GM23338 (cell line): ENCODE measurements around the gene FGF3. TPM values are rescaled to one million over a fixed set of nuclear protein-coding genes. Genes with fewer than 3 reads are reported as not detected.
A peak's percentile ranks its signal among the peaks of the same experiment; 100 is the strongest.

Experiments used
- ATAC-seq: fragments of 200-7000 bp; cut with Tn5 transposase; 3 replicates; pipeline ENCODE4 v1.9.1; 2020
- DNase-seq: peaks from one replicate; pipeline ENCODE4 v3.0.0-alpha.2; 2015; ENCODE audit warnings: low spot score
- H2AFZ ChIP-seq: fragments of 200-600 bp; sonication (generic); 2 replicates; pipeline ENCODE4 v1.8.0; 2016; ENCODE audit warnings: antibody characterized with exemption, mild to moderate bottlenecking, moderate library complexity
- H3F3A ChIP-seq: fragments of 200-600 bp; sonication (generic); replicated peaks from 2 replicates; pipeline ENCODE4 v1.8.0; 2017; ENCODE audit warnings: antibody characterized with exemption, mixed run types, low read depth
- H3K27ac ChIP-seq: fragments of 200-600 bp; sonication (generic); 2 replicates; pipeline ENCODE4 v1.6.1; 2016; ENCODE audit warnings: low read depth
- H3K27me3 ChIP-seq: fragments of 200-600 bp; sonication (generic); 2 replicates; pipeline ENCODE4 v1.8.0; 2016; ENCODE audit warnings: mild to moderate bottlenecking, mixed run types, moderate library complexity; ENCODE audit not compliant: insufficient read depth
- H3K36me3 ChIP-seq: fragments of 200-600 bp; sonication (generic); 2 replicates; pipeline ENCODE4 v1.8.0; 2016; ENCODE audit warnings: mild to moderate bottlenecking; ENCODE audit not compliant: insufficient read depth
- H3K4me1 ChIP-seq: fragments of 200-600 bp; sonication (generic); 2 replicates; pipeline ENCODE4 v1.8.0; 2016; ENCODE audit warnings: mild to moderate bottlenecking, moderate library complexity; ENCODE audit not compliant: insufficient read depth
- H3K4me2 ChIP-seq: fragments of 200-600 bp; sonication (generic); 2 replicates; pipeline ENCODE4 v1.7.1; 2017; ENCODE audit warnings: mixed run types
- H3K4me3 ChIP-seq: fragments of 200-600 bp; sonication (generic); 2 replicates; pipeline ENCODE4 v1.6.1; 2016; ENCODE audit warnings: mixed run types
- H3K79me2 ChIP-seq: fragments of 200-600 bp; sonication (generic); replicated peaks from 2 replicates; pipeline ENCODE4 v1.8.0; 2017; ENCODE audit warnings: mild to moderate bottlenecking; ENCODE audit not compliant: insufficient read depth
- H3K9me2 ChIP-seq: fragments of 200-600 bp; sonication (generic); 2 replicates; pipeline ENCODE4 v1.8.0; 2017; ENCODE audit not compliant: insufficient read depth
- H4K20me1 ChIP-seq: fragments of 200-600 bp; sonication (generic); replicated peaks from 2 replicates; pipeline ENCODE4 v1.8.0; 2017; ENCODE audit warnings: mild to moderate bottlenecking; ENCODE audit not compliant: insufficient read depth
- H3K27ac Mint-ChIP-seq: 2 replicates; pipeline ENCODE4 v1.8.0; 2020; ENCODE audit warnings: inconsistent platforms, mild to moderate bottlenecking, moderate library complexity, mixed read lengths
- H3K27me3 Mint-ChIP-seq: 3 replicates; pipeline ENCODE4 v1.8.0; 2022; ENCODE audit warnings: low read depth, mild to moderate bottlenecking, moderate library complexity, mixed read lengths, inconsistent platforms; ENCODE audit not compliant: insufficient read depth, poor library complexity
- H3K36me3 Mint-ChIP-seq: 3 replicates; pipeline ENCODE4 v1.8.0; 2021; ENCODE audit warnings: low read depth, mild to moderate bottlenecking, inconsistent platforms, moderate library complexity, mixed read lengths
- H3K4me1 Mint-ChIP-seq: 3 replicates; pipeline ENCODE4 v1.8.0; 2020; ENCODE audit warnings: mild to moderate bottlenecking, inconsistent platforms, mixed read lengths
- H3K4me3 Mint-ChIP-seq: 3 replicates; pipeline ENCODE4 v1.8.0; 2021; ENCODE audit warnings: moderate library complexity, mild to moderate bottlenecking, inconsistent platforms, mixed read lengths
- H3K9me3 Mint-ChIP-seq: 3 replicates; pipeline ENCODE4 v1.8.0; 2020; ENCODE audit warnings: moderate library complexity, mild to moderate bottlenecking, inconsistent platforms, mixed read lengths
- CREB1 ChIP-seq: fragments of 250-450 bp; sonication (Bioruptor Pico); IDR thresholded peaks from 2 replicates; pipeline ENCODE4 v1.5.0; 2020; ENCODE audit warnings: low read depth, mild to moderate bottlenecking, moderate library complexity
- EZH2 ChIP-seq: fragments of 200-600 bp; sonication (generic); IDR thresholded peaks from one replicate; pipeline ENCODE4 v1.8.0; 2017; ENCODE audit warnings: antibody characterized with exemption, mild to moderate bottlenecking, low read depth; ENCODE audit not compliant: unreplicated experiment
- EZH2phosphoT487 ChIP-seq: fragments of 200-600 bp; sonication (generic); IDR thresholded peaks from one replicate; pipeline ENCODE4 v1.8.1; 2018; ENCODE audit warnings: antibody characterized with exemption; ENCODE audit not compliant: unreplicated experiment
- JUNB ChIP-seq: IDR thresholded peaks from one replicate; pipeline ENCODE4 v1.6.1; 2016; ENCODE audit warnings: antibody characterized with exemption; ENCODE audit not compliant: unreplicated experiment
- NANOG ChIP-seq: IDR thresholded peaks from 2 replicates; pipeline ENCODE4 v1.6.1; 2016; ENCODE audit warnings: antibody characterized with exemption, borderline replicate concordance
- POLR2AphosphoS5 ChIP-seq: IDR thresholded peaks from 2 replicates; pipeline ENCODE4 v1.6.1; 2016; ENCODE audit warnings: antibody characterized with exemption, low read depth
- STAT1 ChIP-seq: IDR thresholded peaks from one replicate; pipeline ENCODE4 v1.6.1; 2016; ENCODE audit warnings: antibody characterized with exemption; ENCODE audit not compliant: unreplicated experiment
- ZNF114 ChIP-seq: fragments of 250-450 bp; sonication (Bioruptor Pico); IDR thresholded peaks from 2 replicates; pipeline ENCODE4 v1.5.0; 2020; ENCODE audit warnings: mild to moderate bottlenecking, moderate library complexity
- ZNF331 ChIP-seq: fragments of 250-450 bp; sonication (Bioruptor Pico); IDR thresholded peaks from 2 replicates; pipeline ENCODE4 v1.5.0; 2020; ENCODE audit warnings: low read depth, mild to moderate bottlenecking, moderate library complexity
- polyA plus RNA-seq: library from polyadenylated mRNA; unstranded; fragments of >200 nt; fragmentation: Nextera tagmentation; extraction: Ambion mirVana; gene quantifications from 2 replicates; pipeline ENCODE4 v1.2.1, GENCODE V29; 2016
- total RNA-seq: library from RNA; depleted of rRNA; stranded (reverse); fragments of >200 nt; shearing (Covaris generic); gene quantifications from 2 replicates; pipeline ENCODE4 v1.2.3, GENCODE V29; 2014
- TF ChIP-seq, protein P1 (sequence below): fragments of 250-450 bp; sonication (Bioruptor Pico); IDR thresholded peaks from 2 replicates; pipeline ENCODE4 v1.5.0; 2020; ENCODE audit warnings: mild to moderate bottlenecking, moderate library complexity
- TF ChIP-seq, protein P2 (sequence below): IDR thresholded peaks from one replicate; pipeline ENCODE4 v1.6.1; 2018; ENCODE audit warnings: antibody characterized with exemption; ENCODE audit not compliant: unreplicated experiment
- TF ChIP-seq, protein P3 (sequence below), 2 experiments: fragments of 200-600 bp in 1 of 2; sonication (generic) in 1 of 2; conservative IDR thresholded peaks; 2 replicates each; pipeline versions ENCODE4 v1.5.1 to v1.6.1; 2016 to 2017; ENCODE audit warnings: antibody characterized with exemption in 2 of 2, low read depth in 2 of 2, mild to moderate bottlenecking in 2 of 2, moderate library complexity in 1 of 2
- TF ChIP-seq, protein P4 (sequence below): IDR thresholded peaks from 2 replicates; pipeline ENCODE4 v1.6.1; 2016; ENCODE audit warnings: antibody characterized with exemption

Gene FGF3
- total and polyA plus RNA-seq, 2 experiments from 2014 or later: 1.2 TPM; not detected in 1

DNA sequence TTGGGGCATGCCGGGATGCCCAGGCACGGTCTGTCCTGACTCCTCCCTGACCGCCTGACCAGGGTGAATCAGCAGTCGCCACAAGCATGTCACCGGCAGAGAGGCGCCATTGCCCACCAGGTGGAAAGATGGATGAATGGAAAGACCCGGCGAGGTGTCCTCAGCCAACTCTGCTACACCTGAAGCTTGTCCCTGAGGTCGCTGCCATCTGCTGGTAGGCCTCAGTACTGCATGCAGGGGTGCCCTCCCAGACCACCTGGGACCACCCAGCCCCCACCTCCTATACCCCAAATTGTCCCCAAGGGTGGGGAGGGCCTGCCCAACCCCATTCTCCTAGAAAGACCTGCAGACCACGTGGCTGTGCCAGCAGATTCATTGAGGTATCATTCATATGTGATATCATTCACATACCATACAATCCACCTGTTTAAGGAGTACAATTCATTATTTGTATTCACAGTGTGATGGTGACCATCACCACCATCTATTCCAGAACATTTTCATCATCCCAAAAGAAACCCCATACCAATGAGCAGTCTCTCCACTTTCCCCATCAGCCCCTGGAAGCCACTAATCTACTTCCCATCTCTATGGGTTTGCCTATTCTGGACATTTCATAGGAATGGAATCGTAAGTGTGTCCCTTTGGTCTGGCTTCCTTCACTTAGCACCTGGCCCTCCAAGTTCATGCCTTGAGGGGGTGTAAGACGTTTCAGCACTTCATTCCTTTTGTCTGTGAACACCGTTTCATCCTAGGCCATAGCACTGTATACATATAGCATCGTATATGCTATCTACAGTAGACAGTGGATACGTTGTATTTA lies 17.5 kb downstream of the FGF3 start:
- TF ChIP-seq CREB1 (CRISPR knock-in tag) (no peak), JUNB (no peak), NANOG (no peak), STAT1 (no peak), POLR2AphosphoS5 (no peak), ZNF331 (CRISPR knock-in tag) (no peak), ZNF114 (CRISPR knock-in tag) (no peak), EZH2phosphoT487 (no peak), EZH2 (no peak)
- TF ChIP-seq, protein P1, sequence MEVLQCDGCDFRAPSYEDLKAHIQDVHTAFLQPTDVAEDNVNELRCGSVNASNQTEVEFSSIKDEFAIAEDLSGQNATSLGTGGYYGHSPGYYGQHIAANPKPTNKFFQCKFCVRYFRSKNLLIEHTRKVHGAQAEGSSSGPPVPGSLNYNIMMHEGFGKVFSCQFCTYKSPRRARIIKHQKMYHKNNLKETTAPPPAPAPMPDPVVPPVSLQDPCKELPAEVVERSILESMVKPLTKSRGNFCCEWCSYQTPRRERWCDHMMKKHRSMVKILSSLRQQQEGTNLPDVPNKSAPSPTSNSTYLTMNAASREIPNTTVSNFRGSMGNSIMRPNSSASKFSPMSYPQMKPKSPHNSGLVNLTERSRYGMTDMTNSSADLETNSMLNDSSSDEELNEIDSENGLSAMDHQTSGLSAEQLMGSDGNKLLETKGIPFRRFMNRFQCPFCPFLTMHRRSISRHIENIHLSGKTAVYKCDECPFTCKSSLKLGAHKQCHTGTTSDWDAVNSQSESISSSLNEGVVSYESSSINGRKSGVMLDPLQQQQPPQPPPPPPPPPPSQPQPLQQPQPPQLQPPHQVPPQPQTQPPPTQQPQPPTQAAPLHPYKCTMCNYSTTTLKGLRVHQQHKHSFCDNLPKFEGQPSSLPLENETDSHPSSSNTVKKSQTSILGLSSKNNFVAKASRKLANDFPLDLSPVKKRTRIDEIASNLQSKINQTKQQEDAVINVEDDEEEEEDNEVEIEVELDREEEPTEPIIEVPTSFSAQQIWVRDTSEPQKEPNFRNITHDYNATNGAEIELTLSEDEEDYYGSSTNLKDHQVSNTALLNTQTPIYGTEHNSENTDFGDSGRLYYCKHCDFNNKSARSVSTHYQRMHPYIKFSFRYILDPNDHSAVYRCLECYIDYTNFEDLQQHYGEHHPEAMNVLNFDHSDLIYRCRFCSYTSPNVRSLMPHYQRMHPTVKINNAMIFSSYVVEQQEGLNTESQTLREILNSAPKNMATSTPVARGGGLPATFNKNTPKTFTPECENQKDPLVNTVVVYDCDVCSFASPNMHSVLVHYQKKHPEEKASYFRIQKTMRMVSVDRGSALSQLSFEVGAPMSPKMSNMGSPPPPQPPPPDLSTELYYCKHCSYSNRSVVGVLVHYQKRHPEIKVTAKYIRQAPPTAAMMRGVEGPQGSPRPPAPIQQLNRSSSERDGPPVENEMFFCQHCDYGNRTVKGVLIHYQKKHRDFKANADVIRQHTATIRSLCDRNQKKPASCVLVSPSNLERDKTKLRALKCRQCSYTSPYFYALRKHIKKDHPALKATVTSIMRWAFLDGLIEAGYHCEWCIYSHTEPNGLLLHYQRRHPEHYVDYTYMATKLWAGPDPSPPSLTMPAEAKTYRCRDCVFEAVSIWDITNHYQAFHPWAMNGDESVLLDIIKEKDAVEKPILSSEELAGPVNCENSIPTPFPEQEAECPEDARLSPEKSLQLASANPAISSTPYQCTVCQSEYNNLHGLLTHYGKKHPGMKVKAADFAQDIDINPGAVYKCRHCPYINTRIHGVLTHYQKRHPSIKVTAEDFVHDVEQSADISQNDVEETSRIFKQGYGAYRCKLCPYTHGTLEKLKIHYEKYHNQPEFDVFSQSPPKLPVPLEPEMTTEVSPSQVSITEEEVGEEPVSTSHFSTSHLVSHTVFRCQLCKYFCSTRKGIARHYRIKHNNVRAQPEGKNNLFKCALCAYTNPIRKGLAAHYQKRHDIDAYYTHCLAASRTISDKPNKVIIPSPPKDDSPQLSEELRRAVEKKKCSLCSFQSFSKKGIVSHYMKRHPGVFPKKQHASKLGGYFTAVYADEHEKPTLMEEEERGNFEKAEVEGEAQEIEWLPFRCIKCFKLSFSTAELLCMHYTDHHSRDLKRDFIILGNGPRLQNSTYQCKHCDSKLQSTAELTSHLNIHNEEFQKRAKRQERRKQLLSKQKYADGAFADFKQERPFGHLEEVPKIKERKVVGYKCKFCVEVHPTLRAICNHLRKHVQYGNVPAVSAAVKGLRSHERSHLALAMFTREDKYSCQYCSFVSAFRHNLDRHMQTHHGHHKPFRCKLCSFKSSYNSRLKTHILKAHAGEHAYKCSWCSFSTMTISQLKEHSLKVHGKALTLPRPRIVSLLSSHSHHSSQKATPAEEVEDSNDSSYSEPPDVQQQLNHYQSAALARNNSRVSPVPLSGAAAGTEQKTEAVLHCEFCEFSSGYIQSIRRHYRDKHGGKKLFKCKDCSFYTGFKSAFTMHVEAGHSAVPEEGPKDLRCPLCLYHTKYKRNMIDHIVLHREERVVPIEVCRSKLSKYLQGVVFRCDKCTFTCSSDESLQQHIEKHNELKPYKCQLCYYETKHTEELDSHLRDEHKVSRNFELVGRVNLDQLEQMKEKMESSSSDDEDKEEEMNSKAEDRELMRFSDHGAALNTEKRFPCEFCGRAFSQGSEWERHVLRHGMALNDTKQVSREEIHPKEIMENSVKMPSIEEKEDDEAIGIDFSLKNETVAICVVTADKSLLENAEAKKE (CRISPR knock-in tag): 0 out of 2 replicates have a peak, but pooled peaks have one; percentile 35
- TF ChIP-seq, protein P2, sequence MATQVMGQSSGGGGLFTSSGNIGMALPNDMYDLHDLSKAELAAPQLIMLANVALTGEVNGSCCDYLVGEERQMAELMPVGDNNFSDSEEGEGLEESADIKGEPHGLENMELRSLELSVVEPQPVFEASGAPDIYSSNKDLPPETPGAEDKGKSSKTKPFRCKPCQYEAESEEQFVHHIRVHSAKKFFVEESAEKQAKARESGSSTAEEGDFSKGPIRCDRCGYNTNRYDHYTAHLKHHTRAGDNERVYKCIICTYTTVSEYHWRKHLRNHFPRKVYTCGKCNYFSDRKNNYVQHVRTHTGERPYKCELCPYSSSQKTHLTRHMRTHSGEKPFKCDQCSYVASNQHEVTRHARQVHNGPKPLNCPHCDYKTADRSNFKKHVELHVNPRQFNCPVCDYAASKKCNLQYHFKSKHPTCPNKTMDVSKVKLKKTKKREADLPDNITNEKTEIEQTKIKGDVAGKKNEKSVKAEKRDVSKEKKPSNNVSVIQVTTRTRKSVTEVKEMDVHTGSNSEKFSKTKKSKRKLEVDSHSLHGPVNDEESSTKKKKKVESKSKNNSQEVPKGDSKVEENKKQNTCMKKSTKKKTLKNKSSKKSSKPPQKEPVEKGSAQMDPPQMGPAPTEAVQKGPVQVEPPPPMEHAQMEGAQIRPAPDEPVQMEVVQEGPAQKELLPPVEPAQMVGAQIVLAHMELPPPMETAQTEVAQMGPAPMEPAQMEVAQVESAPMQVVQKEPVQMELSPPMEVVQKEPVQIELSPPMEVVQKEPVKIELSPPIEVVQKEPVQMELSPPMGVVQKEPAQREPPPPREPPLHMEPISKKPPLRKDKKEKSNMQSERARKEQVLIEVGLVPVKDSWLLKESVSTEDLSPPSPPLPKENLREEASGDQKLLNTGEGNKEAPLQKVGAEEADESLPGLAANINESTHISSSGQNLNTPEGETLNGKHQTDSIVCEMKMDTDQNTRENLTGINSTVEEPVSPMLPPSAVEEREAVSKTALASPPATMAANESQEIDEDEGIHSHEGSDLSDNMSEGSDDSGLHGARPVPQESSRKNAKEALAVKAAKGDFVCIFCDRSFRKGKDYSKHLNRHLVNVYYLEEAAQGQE: no peak
- TF ChIP-seq, protein P3, sequence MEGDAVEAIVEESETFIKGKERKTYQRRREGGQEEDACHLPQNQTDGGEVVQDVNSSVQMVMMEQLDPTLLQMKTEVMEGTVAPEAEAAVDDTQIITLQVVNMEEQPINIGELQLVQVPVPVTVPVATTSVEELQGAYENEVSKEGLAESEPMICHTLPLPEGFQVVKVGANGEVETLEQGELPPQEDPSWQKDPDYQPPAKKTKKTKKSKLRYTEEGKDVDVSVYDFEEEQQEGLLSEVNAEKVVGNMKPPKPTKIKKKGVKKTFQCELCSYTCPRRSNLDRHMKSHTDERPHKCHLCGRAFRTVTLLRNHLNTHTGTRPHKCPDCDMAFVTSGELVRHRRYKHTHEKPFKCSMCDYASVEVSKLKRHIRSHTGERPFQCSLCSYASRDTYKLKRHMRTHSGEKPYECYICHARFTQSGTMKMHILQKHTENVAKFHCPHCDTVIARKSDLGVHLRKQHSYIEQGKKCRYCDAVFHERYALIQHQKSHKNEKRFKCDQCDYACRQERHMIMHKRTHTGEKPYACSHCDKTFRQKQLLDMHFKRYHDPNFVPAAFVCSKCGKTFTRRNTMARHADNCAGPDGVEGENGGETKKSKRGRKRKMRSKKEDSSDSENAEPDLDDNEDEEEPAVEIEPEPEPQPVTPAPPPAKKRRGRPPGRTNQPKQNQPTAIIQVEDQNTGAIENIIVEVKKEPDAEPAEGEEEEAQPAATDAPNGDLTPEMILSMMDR (conservative IDR thresholded peaks at IDR 0.05; ENCODE audit: low read depth in 2 of 2): peak; percentile 83 to 92
- TF ChIP-seq, protein P4, sequence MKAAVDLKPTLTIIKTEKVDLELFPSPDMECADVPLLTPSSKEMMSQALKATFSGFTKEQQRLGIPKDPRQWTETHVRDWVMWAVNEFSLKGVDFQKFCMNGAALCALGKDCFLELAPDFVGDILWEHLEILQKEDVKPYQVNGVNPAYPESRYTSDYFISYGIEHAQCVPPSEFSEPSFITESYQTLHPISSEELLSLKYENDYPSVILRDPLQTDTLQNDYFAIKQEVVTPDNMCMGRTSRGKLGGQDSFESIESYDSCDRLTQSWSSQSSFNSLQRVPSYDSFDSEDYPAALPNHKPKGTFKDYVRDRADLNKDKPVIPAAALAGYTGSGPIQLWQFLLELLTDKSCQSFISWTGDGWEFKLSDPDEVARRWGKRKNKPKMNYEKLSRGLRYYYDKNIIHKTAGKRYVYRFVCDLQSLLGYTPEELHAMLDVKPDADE: no peak
- Histone ChIP-seq H3F3A (no peaks in the 10 kb centered on the region), H3K4me1 (no peaks in the 10 kb centered on the region), H3K9me2 (no peaks in the 10 kb centered on the region; the same call in 1 of the 2 replicates), H3K27ac (no peak overlapping the region), H3K27me3 (no peaks in the 10 kb centered on the region), H4K20me1 (no peaks in the 10 kb centered on the region), H3K79me2 (no peaks in the 10 kb centered on the region), H3K36me3 (no peaks in the 10 kb centered on the region), H3K4me3 (no peak overlapping the region), H2AFZ (0 out of 2 replicates have a peak overlapping the region, but pooled peaks have one; percentile 23), H3K4me2 (no peak overlapping the region)
- peak; percentile 82 for ATAC-seq
- peak; percentile 88 for DNase-seq
- no peaks in the 10 kb centered on the region for H3K36me3 Mint-ChIP-seq
- peaks cover 24% of the 10 kb centered on the region for H3K27me3 Mint-ChIP-seq
- no peak overlapping the region for H3K4me3 Mint-ChIP-seq
- peaks cover 11% of the 10 kb centered on the region; the same call in 2 of the 3 replicates for H3K9me3 Mint-ChIP-seq
- H3K27ac Mint-ChIP-seq: no peak overlapping the region
- H3K4me1 Mint-ChIP-seq: no peaks in the 10 kb centered on the region
